Hepatocyte (in vitro differentiated cells): ENCODE measurements around the gene HOXA5.

ENCODE experiments used
- EZH2 ChIP-seq: fragments of 200-600 bp; sonication (generic); IDR thresholded peaks from 2 replicates; pipeline ENCODE4 v1.6.1; 2016; ENCODE audit warnings: antibody characterized with exemption, mild to moderate bottlenecking, borderline replicate concordance
- EZH2phosphoT487 ChIP-seq: fragments of 200-600 bp; sonication (generic); IDR thresholded peaks from one replicate; pipeline ENCODE4 v1.6.1; 2018; ENCODE audit warnings: antibody characterized with exemption, mild to moderate bottlenecking, low read depth, moderate library complexity; ENCODE audit not compliant: unreplicated experiment, severe bottlenecking
- TF ChIP-seq, protein P1 (sequence below): fragments of 200-600 bp; sonication (generic); IDR thresholded peaks from 2 replicates; pipeline ENCODE4 v1.5.1; 2016; ENCODE audit warnings: antibody characterized with exemption, mild to moderate bottlenecking; ENCODE audit not compliant: poor library complexity

DNA sequence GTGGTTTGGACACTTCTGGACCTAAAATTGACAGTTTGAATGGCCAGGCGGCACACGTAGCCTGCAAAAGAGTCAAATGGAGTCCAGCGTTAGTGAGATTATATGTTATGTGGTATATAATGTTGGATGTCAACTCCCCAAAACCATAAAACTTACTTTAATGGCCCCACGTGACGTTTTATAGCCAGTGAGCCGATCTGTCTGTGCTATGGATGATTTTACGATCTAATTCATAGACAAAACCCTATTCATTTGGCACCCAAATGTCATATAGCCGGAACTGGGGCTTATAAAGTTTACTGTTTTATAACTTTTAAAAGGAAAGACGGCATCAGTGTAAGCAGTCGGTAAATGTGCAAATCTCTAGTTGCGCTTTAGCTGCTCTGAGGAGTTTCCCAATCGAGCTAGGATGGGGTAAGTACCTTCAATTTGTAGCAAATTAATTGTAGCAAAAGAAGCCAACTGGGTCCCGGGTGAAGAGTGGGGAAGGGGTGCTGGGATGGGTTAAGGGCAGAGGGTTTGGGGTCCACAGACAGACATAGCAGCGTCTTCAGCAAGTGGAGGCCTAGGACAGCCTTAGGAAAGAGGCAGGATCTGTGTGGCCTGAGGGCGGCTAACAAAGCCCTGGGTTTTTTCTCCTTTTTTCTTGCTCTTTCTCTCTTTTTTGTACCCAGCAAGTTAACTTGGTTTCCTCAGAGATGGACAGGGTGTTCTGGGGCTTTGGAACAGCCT, 3.2 kb downstream of the HOXA5 start:
- TF ChIP-seq, protein P1, sequence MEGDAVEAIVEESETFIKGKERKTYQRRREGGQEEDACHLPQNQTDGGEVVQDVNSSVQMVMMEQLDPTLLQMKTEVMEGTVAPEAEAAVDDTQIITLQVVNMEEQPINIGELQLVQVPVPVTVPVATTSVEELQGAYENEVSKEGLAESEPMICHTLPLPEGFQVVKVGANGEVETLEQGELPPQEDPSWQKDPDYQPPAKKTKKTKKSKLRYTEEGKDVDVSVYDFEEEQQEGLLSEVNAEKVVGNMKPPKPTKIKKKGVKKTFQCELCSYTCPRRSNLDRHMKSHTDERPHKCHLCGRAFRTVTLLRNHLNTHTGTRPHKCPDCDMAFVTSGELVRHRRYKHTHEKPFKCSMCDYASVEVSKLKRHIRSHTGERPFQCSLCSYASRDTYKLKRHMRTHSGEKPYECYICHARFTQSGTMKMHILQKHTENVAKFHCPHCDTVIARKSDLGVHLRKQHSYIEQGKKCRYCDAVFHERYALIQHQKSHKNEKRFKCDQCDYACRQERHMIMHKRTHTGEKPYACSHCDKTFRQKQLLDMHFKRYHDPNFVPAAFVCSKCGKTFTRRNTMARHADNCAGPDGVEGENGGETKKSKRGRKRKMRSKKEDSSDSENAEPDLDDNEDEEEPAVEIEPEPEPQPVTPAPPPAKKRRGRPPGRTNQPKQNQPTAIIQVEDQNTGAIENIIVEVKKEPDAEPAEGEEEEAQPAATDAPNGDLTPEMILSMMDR: no peak
- TF ChIP-seq EZH2: peak; percentile 14
- TF ChIP-seq EZH2phosphoT487: peak; percentile 14
